ENCODE results near the gene TAF10. TPM values are rescaled to one million over a fixed set of nuclear protein-coding genes. Genes with fewer than 3 reads are reported as not detected.

The TAF10 gene
- total RNA-seq, 1 experiment from 2014 or later: 387 TPM

GRCh38 chr11:6635082-6635932 is 23.3 kb upstream of the TAF10 start:
- intact Hi-C loops (cut with micrococcal nuclease; ENCODE audit: unreplicated experiment): no loop called here
- Histone ChIP-seq H3K36me3 (ENCODE audit: control insufficient read depth, insufficient read depth, low read length) (no peaks in the 10 kb centered on the region), H3K27me3 (ENCODE audit: control insufficient read depth, insufficient read depth, low read length) (no peaks in the 10 kb centered on the region; the same call in 1 of the 2 replicates), H3K9me3 (ENCODE audit: control insufficient read depth, insufficient read depth, low read depth, low read length) (no peaks in the 10 kb centered on the region), H3K4me1 (ENCODE audit: control insufficient read depth, insufficient read depth, low read length) (peaks cover 14% of the 10 kb centered on the region), H3K4me3 (ENCODE audit: low read depth in 2 of 2, low read length in 2 of 2) (no peak overlapping the region), H3K27ac (ENCODE audit: low read length) (peak overlapping the region; percentile 25)
- no peak for ATAC-seq
- TF ChIP-seq POLR2AphosphoS5 (IDR thresholded peaks at IDR 0.05; ENCODE audit: low read depth, low read length): no peak
- TF ChIP-seq REST (IDR thresholded peaks at IDR 0.05; ENCODE audit: insufficient read depth in 1 of 2, low read depth in 2 of 2, low read length in 1 of 2): no peak
- no TSS peak for BruUV-seq (replicated peaks)
- ChIA-PET CTCF (interaction anchor here (0.6 kb wide), 1 partner anchor 24 kb away, joined by 3 read pairs; the partner anchor contains the start of gene TAF10), POLR2A (interaction anchor here (0.6 kb wide), 1 partner anchor 856 kb away, joined by 3 read pairs; no protein-coding TSS in a partner anchor)
- in situ Hi-C loops (cut with HindIII; ENCODE audit: low pct_unique_long_range_greater_than_20kb, low sequenced_read_pairs): no loop called here
- no peak for DNase-seq (ENCODE audit: low read depth, low spot score)

GRCh38 chr11:6634534-6634933 is 22.5 kb upstream of the TAF10 start:
- ATAC-seq: no peak
- no peak for TF ChIP-seq CTCF (IDR thresholded peaks at IDR 0.05)
- TF ChIP-seq SIN3A (IDR thresholded peaks at IDR 0.05; ENCODE audit: borderline replicate concordance, insufficient read depth, low read depth, low read length): no peak
- ChIA-PET CTCF (no interaction called here), POLR2A (no interaction called here)
- no peaks in the 10 kb centered on the region; the same call in 1 of the 2 replicates for H3K27me3 ChIP-seq (ENCODE audit: control insufficient read depth, insufficient read depth, low read length)
- H3K4me1 ChIP-seq (ENCODE audit: control insufficient read depth, insufficient read depth, low read length): peaks cover 14% of the 10 kb centered on the region
- no peaks in the 10 kb centered on the region for H3K9me3 ChIP-seq (ENCODE audit: control insufficient read depth, insufficient read depth, low read depth, low read length)
- no peak overlapping the region for H3K27ac ChIP-seq (ENCODE audit: low read length)
- no TSS peak for BruUV-seq (replicated peaks)
- H3K36me3 ChIP-seq (ENCODE audit: control insufficient read depth, insufficient read depth, low read length): no peaks in the 10 kb centered on the region
- no peak overlapping the region for H3K4me3 ChIP-seq (ENCODE audit: low read depth in 2 of 2, low read length in 2 of 2)
- intact Hi-C loops (cut with micrococcal nuclease; ENCODE audit: unreplicated experiment) (no loop called here), in situ Hi-C loops (cut with HindIII; ENCODE audit: low pct_unique_long_range_greater_than_20kb, low sequenced_read_pairs) (no loop called here)
- no peak for DNase-seq (ENCODE audit: low read depth, low spot score)
